ENCODE data around the gene CUBN.

DNA sequence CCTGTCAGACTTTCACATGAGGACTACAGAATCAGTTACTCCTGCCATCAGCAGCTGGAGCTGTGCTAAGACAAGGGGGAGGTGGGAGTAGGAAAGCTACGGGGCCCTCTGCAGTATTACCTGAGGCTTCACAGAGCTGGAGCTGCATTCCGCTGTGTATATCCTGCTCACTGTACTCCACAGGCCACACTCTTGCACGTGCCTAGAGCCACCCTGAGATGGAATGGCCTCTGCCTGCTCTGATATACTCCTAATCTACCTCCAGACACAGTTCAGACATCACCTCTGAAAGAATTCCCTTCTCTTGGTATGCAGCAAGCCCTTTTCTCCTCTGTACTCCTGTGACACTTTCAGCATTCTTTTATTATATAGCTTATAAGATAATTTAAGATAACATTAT, 37.1 kb upstream of the CUBN start:
- TF ChIP-seq, protein P1, sequence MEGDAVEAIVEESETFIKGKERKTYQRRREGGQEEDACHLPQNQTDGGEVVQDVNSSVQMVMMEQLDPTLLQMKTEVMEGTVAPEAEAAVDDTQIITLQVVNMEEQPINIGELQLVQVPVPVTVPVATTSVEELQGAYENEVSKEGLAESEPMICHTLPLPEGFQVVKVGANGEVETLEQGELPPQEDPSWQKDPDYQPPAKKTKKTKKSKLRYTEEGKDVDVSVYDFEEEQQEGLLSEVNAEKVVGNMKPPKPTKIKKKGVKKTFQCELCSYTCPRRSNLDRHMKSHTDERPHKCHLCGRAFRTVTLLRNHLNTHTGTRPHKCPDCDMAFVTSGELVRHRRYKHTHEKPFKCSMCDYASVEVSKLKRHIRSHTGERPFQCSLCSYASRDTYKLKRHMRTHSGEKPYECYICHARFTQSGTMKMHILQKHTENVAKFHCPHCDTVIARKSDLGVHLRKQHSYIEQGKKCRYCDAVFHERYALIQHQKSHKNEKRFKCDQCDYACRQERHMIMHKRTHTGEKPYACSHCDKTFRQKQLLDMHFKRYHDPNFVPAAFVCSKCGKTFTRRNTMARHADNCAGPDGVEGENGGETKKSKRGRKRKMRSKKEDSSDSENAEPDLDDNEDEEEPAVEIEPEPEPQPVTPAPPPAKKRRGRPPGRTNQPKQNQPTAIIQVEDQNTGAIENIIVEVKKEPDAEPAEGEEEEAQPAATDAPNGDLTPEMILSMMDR (IDR thresholded peaks at IDR 0.05) = no peak
- no peak for TF ChIP-seq REST (IDR thresholded peaks at IDR 0.05)
- TF ChIP-seq TP53 (CRISPR knock-in tag; IDR thresholded peaks at IDR 0.05) = no peak
- no peak for TF ChIP-seq POLR2A (IDR thresholded peaks at IDR 0.05; ENCODE audit: low read length)
- TF ChIP-seq, protein P2, sequence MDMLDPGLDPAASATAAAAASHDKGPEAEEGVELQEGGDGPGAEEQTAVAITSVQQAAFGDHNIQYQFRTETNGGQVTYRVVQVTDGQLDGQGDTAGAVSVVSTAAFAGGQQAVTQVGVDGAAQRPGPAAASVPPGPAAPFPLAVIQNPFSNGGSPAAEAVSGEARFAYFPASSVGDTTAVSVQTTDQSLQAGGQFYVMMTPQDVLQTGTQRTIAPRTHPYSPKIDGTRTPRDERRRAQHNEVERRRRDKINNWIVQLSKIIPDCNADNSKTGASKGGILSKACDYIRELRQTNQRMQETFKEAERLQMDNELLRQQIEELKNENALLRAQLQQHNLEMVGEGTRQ (IDR thresholded peaks at IDR 0.05) = no peak
- no peak for TF ChIP-seq HOXA7 (CRISPR knock-in tag; IDR thresholded peaks at IDR 0.05)
- no peak for TF ChIP-seq HDAC2 (IDR thresholded peaks at IDR 0.05)
- no peak for TF ChIP-seq JUN (IDR thresholded peaks at IDR 0.05)
- no peak for TF ChIP-seq MAX (IDR thresholded peaks at IDR 0.05)
- no peak for TF ChIP-seq RFX5 (IDR thresholded peaks at IDR 0.05)
- no peak for TF ChIP-seq JUNB (IDR thresholded peaks at IDR 0.05)
